ENCODE data around the gene ARSG.

- no peak for TF ChIP-seq CTCF (IDR thresholded peaks at IDR 0.05; ENCODE audit: extremely low read depth in 1 of 2, insufficient read depth in 1 of 2, low read depth in 1 of 2, low read length in 2 of 2)
- TF ChIP-seq POLR2A (IDR thresholded peaks at IDR 0.05; ENCODE audit: low read depth, low read length), result no peak
- no peak for TF ChIP-seq MAX (IDR thresholded peaks at IDR 0.05; ENCODE audit: insufficient read depth, insufficient read length)
- TF ChIP-seq POLR2AphosphoS5 (IDR thresholded peaks at IDR 0.05; ENCODE audit: insufficient read depth, low read depth, low read length), result no peak
Measured at GRCh38 chr17:68387435-68388218, 96.3 kb downstream of the ARSG start.
